ENCODE measurements around the gene METTL14. TPM values are rescaled to one million over a fixed set of nuclear protein-coding genes. Genes with fewer than 3 reads are reported as not detected.

The METTL14 gene
- total RNA-seq, 2 experiments from 2014 or later, result 44.5 to 51.2 TPM

- H3K27ac Mint-ChIP-seq, result no peak overlapping the region
- no peaks in the 10 kb centered on the region for H3K27me3 Mint-ChIP-seq
- no peaks in the 10 kb centered on the region for H3K4me1 Mint-ChIP-seq
- H3K36me3 Mint-ChIP-seq, result peaks cover 8% of the 10 kb centered on the region
- H3K9me3 Mint-ChIP-seq, result no peaks in the 10 kb centered on the region
- no peak overlapping the region for H3K4me3 Mint-ChIP-seq
- no peak for DNase-seq
These were observed 36.6 kb downstream of the METTL14 start for GRCh38 chr4:118721752-118722151.

GRCh38 chr4:118723369-118723768 lies 38.2 kb downstream of the METTL14 start:
- Mint-ChIP-seq H3K27ac (no peak overlapping the region), H3K27me3 (no peaks in the 10 kb centered on the region), H3K4me1 (no peaks in the 10 kb centered on the region), H3K36me3 (peaks cover 8% of the 10 kb centered on the region), H3K9me3 (no peaks in the 10 kb centered on the region), H3K4me3 (no peak overlapping the region)
- DNase-seq, result no peak

GRCh38 chr4:118727360-118727759 lies 42.2 kb downstream of the METTL14 start:
- Mint-ChIP-seq H3K4me3 (no peak overlapping the region), H3K27me3 (no peaks in the 10 kb centered on the region), H3K36me3 (peaks cover 12% of the 10 kb centered on the region), H3K4me1 (peaks cover 11% of the 10 kb centered on the region), H3K27ac (no peak overlapping the region), H3K9me3 (no peaks in the 10 kb centered on the region)
- DNase-seq, result no peak

- Mint-ChIP-seq H3K27me3 (no peaks in the 10 kb centered on the region), H3K36me3 (peaks cover 12% of the 10 kb centered on the region), H3K27ac (no peak overlapping the region), H3K9me3 (no peaks in the 10 kb centered on the region), H3K4me1 (peaks cover 11% of the 10 kb centered on the region), H3K4me3 (no peak overlapping the region)
- DNase-seq, result no peak
These were observed 44.4 kb downstream of the METTL14 start for GRCh38 chr4:118729287-118730286.

- Mint-ChIP-seq H3K4me1 (peaks cover 11% of the 10 kb centered on the region), H3K27me3 (no peaks in the 10 kb centered on the region), H3K36me3 (peaks cover 9% of the 10 kb centered on the region), H3K9me3 (no peaks in the 10 kb centered on the region), H3K4me3 (no peak overlapping the region), H3K27ac (no peak overlapping the region)
- DNase-seq, result no peak
These were observed 45.5 kb downstream of the METTL14 start for GRCh38 chr4:118730683-118731082.

GRCh38 chr4:118732591-118733330 lies 47.6 kb downstream of the METTL14 start:
- Mint-ChIP-seq H3K9me3 (no peaks in the 10 kb centered on the region), H3K4me1 (peaks cover 11% of the 10 kb centered on the region), H3K4me3 (no peak overlapping the region), H3K27me3 (no peaks in the 10 kb centered on the region), H3K27ac (no peak overlapping the region), H3K36me3 (peaks cover 6% of the 10 kb centered on the region)
- DNase-seq, result no peak

- H3K4me1 Mint-ChIP-seq, result peaks cover 10% of the 10 kb centered on the region
- no peaks in the 10 kb centered on the region for H3K9me3 Mint-ChIP-seq
- peaks cover 6% of the 10 kb centered on the region for H3K36me3 Mint-ChIP-seq
- H3K27me3 Mint-ChIP-seq, result no peaks in the 10 kb centered on the region
- H3K27ac Mint-ChIP-seq, result no peak overlapping the region
- no peak overlapping the region for H3K4me3 Mint-ChIP-seq
- DNase-seq, result no peak
These were observed 49.5 kb downstream of the METTL14 start for GRCh38 chr4:118734491-118735205.

GRCh38 chr4:118736900-118737299 lies 51.7 kb downstream of the METTL14 start:
- no peak overlapping the region for H3K4me3 Mint-ChIP-seq
- H3K27ac Mint-ChIP-seq, result no peak overlapping the region
- no peaks in the 10 kb centered on the region for H3K4me1 Mint-ChIP-seq
- H3K27me3 Mint-ChIP-seq, result no peaks in the 10 kb centered on the region
- no peaks in the 10 kb centered on the region for H3K9me3 Mint-ChIP-seq
- DNase-seq, result no peak
- H3K36me3 Mint-ChIP-seq, result peaks cover 3% of the 10 kb centered on the region

- no peak overlapping the region for H3K27ac Mint-ChIP-seq
- H3K9me3 Mint-ChIP-seq, result no peaks in the 10 kb centered on the region
- no peaks in the 10 kb centered on the region for H3K4me1 Mint-ChIP-seq
- H3K36me3 Mint-ChIP-seq, result peaks cover 3% of the 10 kb centered on the region
- no peak overlapping the region for H3K4me3 Mint-ChIP-seq
- no peaks in the 10 kb centered on the region for H3K27me3 Mint-ChIP-seq
- DNase-seq, result no peak
These were observed 52.9 kb downstream of the METTL14 start for GRCh38 chr4:118738090-118738489.

- Mint-ChIP-seq H3K36me3 (peaks cover 5% of the 10 kb centered on the region), H3K27me3 (no peaks in the 10 kb centered on the region), H3K9me3 (no peaks in the 10 kb centered on the region), H3K4me1 (no peaks in the 10 kb centered on the region), H3K27ac (no peak overlapping the region), H3K4me3 (no peak overlapping the region)
- DNase-seq, result no peak
These were observed 54.0 kb downstream of the METTL14 start for GRCh38 chr4:118739022-118739713.

GRCh38 chr4:118740869-118741268 lies 55.7 kb downstream of the METTL14 start:
- no peaks in the 10 kb centered on the region for H3K4me1 Mint-ChIP-seq
- no peaks in the 10 kb centered on the region for H3K9me3 Mint-ChIP-seq
- no peaks in the 10 kb centered on the region for H3K27me3 Mint-ChIP-seq
- DNase-seq, result no peak
- H3K27ac Mint-ChIP-seq, result no peak overlapping the region
- H3K4me3 Mint-ChIP-seq, result no peak overlapping the region
- peaks cover 7% of the 10 kb centered on the region for H3K36me3 Mint-ChIP-seq

- no peaks in the 10 kb centered on the region for H3K27me3 Mint-ChIP-seq
- peaks cover 7% of the 10 kb centered on the region for H3K36me3 Mint-ChIP-seq
- no peaks in the 10 kb centered on the region for H3K9me3 Mint-ChIP-seq
- H3K4me3 Mint-ChIP-seq, result no peak overlapping the region
- no peak overlapping the region for H3K27ac Mint-ChIP-seq
- H3K4me1 Mint-ChIP-seq, result no peaks in the 10 kb centered on the region
- no peak for DNase-seq
These were observed 56.2 kb downstream of the METTL14 start for GRCh38 chr4:118741301-118741855.

GRCh38 chr4:118742050-118742449 lies 56.9 kb downstream of the METTL14 start:
- H3K4me1 Mint-ChIP-seq, result no peaks in the 10 kb centered on the region
- H3K9me3 Mint-ChIP-seq, result no peaks in the 10 kb centered on the region
- no peak overlapping the region for H3K4me3 Mint-ChIP-seq
- no peak overlapping the region for H3K27ac Mint-ChIP-seq
- peaks cover 7% of the 10 kb centered on the region for H3K36me3 Mint-ChIP-seq
- no peak for DNase-seq
- no peaks in the 10 kb centered on the region for H3K27me3 Mint-ChIP-seq

- H3K36me3 Mint-ChIP-seq, result peaks cover 6% of the 10 kb centered on the region
- H3K27me3 Mint-ChIP-seq, result no peaks in the 10 kb centered on the region
- H3K27ac Mint-ChIP-seq, result no peak overlapping the region
- H3K4me3 Mint-ChIP-seq, result no peak overlapping the region
- DNase-seq, result no peak
- no peaks in the 10 kb centered on the region for H3K4me1 Mint-ChIP-seq
- no peaks in the 10 kb centered on the region for H3K9me3 Mint-ChIP-seq
These were observed 58.7 kb downstream of the METTL14 start for GRCh38 chr4:118743867-118744266.
